SK-N-SH (cell line): ENCODE results near the gene C1QL2. TPM values are rescaled to one million over a fixed set of nuclear protein-coding genes. Genes with fewer than 3 reads are reported as not detected.

Experiments used
- CTCF ChIA-PET: fragments of 300-600, 350-600 bp; formaldehyde crosslinking; extraction: SDS; loops from one replicate; lab custom pipeline; 2021; lab: Yijun Ruan, JAX
- POLR2A ChIA-PET: fragments of 350-600 bp; sonication (Branson Sonifier 250); formaldehyde crosslinking; extraction: SDS; loops from one replicate; lab custom pipeline; 2020; ENCODE audit warnings: antibody characterized with exemption, inconsistent platforms; lab: Yijun Ruan, JAX
- DNase-seq: peaks from one replicate; pipeline ENCODE4 v3.0.0; 2012
- H2AFZ ChIP-seq: fragments of 200-600 bp; sonication (generic); 2 replicates; pipeline ENCODE4 v1.8.1; 2016; ENCODE audit warnings: antibody characterized with exemption, mild to moderate bottlenecking, low read depth
- H3F3A ChIP-seq: fragments of 200-600 bp; sonication (generic); replicated peaks from 2 replicates; pipeline ENCODE3; 2016; ENCODE audit warnings: antibody characterized with exemption, mild to moderate bottlenecking; ENCODE audit not compliant: insufficient read depth
- H3K27ac ChIP-seq, 2 experiments: fragments of 200-500 bp in 1 of 2; fragments of 200-600 bp in 1 of 2; sonication (Bioruptor generic) in 1 of 2; sonication (generic), shearing (Covaris generic) in 1 of 2; 2 replicates each; pipeline versions ENCODE4 v1.5.1 to v1.6.1; 2014 to 2016; ENCODE audit warnings: low read depth in 2 of 2, inconsistent platforms in 1 of 2, low read length in 1 of 2, mild to moderate bottlenecking in 1 of 2, mixed read lengths in 1 of 2
- H3K27me3 ChIP-seq: fragments of 200-600 bp; sonication (generic), shearing (Covaris generic); 2 replicates; pipeline ENCODE4 v1.6.1; 2016; ENCODE audit warnings: mixed run types; ENCODE audit not compliant: insufficient read depth
- H3K36me3 ChIP-seq, 2 experiments: fragments of 200-500 bp in 1 of 2; fragments of 200-600 bp in 1 of 2; sonication (Bioruptor generic) in 1 of 2; sonication (generic) in 1 of 2; replicated peaks in 1 of 2; 2 replicates each; pipeline versions ENCODE3 to v1.5.1; 2014 to 2016; ENCODE audit warnings: low read length in 1 of 2, mild to moderate bottlenecking in 1 of 2; ENCODE audit not compliant: insufficient read depth in 2 of 2, control insufficient read depth in 1 of 2
- H3K4me1 ChIP-seq, 2 experiments: fragments of 200-500 bp in 1 of 2; fragments of 200-600 bp in 1 of 2; sonication (Bioruptor generic) in 1 of 2; sonication (generic), shearing (Covaris generic) in 1 of 2; 2 replicates each; pipeline versions ENCODE4 v1.5.1 to v1.6.1; 2014 to 2016; ENCODE audit warnings: low read depth in 1 of 2, low read length in 1 of 2, mixed run types in 1 of 2; ENCODE audit not compliant: insufficient read depth in 2 of 2, control insufficient read depth in 1 of 2
- H3K4me2 ChIP-seq: fragments of 200-600 bp; sonication (generic), shearing (Covaris generic); 2 replicates; pipeline ENCODE4 v1.6.1; 2017; ENCODE audit warnings: mixed run types
- H3K4me3 ChIP-seq, 2 experiments: fragments of 200-500 bp in 1 of 2; fragments of 200-600 bp in 1 of 2; sonication (Bioruptor generic) in 1 of 2; sonication (generic), shearing (Covaris generic) in 1 of 2; 2 replicates each; pipeline versions ENCODE4 v1.5.1 to v1.8.1; 2014 to 2016; ENCODE audit warnings: low read depth in 2 of 2, inconsistent platforms in 1 of 2, low read length in 1 of 2, mild to moderate bottlenecking in 1 of 2, mixed read lengths in 1 of 2, moderate library complexity in 1 of 2
- H3K79me2 ChIP-seq: fragments of 200-600 bp; sonication (generic); 2 replicates; pipeline ENCODE4 v1.8.1; 2017; ENCODE audit warnings: mild to moderate bottlenecking; ENCODE audit not compliant: insufficient read depth
- H3K9ac ChIP-seq: fragments of 200-600 bp; sonication (generic); 2 replicates; pipeline ENCODE4 v1.6.1; 2017; ENCODE audit warnings: mixed run types
- H3K9me2 ChIP-seq: fragments of 200-600 bp; sonication (generic); 2 replicates; pipeline ENCODE4 v1.6.1; 2017; ENCODE audit warnings: mixed run types
- H3K9me3 ChIP-seq: fragments of 200-600 bp; sonication (generic); 2 replicates; pipeline ENCODE4 v1.6.1; 2017; ENCODE audit warnings: mixed run types, mild to moderate bottlenecking, moderate library complexity
- H4K20me1 ChIP-seq: fragments of 200-600 bp; sonication (generic); 2 replicates; pipeline ENCODE4 v1.6.1; 2017; ENCODE audit warnings: mild to moderate bottlenecking, mixed run types; ENCODE audit not compliant: insufficient read depth
- ELF1 ChIP-seq: IDR thresholded peaks from 2 replicates; pipeline ENCODE4 v1.4.0; 2012
- EP300 ChIP-seq, 2 experiments: IDR thresholded peaks; 2 replicates each; pipeline versions ENCODE4 v1.4.0 to v1.6.1; 2012; ENCODE audit warnings: borderline replicate concordance in 1 of 2, low read depth in 1 of 2, low read length in 1 of 2
- FOSL2 ChIP-seq: IDR thresholded peaks from 2 replicates; pipeline ENCODE4 v1.4.0; 2012; ENCODE audit warnings: low read depth, mild to moderate bottlenecking, moderate library complexity, borderline replicate concordance
- FOXJ3 ChIP-seq: sonication (generic); formaldehyde crosslinking; IDR thresholded peaks from 2 replicates; pipeline ENCODE4 v1.5.1; 2020; ENCODE audit warnings: mild to moderate bottlenecking, missing genetic modification reagents
- FOXM1 ChIP-seq: IDR thresholded peaks from 2 replicates; pipeline ENCODE4 v1.4.0; 2012; ENCODE audit warnings: low read depth, mild to moderate bottlenecking
- GABPA ChIP-seq: IDR thresholded peaks from 2 replicates; pipeline ENCODE4 v1.4.0; 2012; ENCODE audit warnings: low read depth, mild to moderate bottlenecking
- IRF3 ChIP-seq: fragments of 150-350 bp; IDR thresholded peaks from 2 replicates; pipeline ENCODE4 v1.6.1; 2016; ENCODE audit warnings: mild to moderate bottlenecking, low read depth, low read length
- MAX ChIP-seq: IDR thresholded peaks from 2 replicates; pipeline ENCODE4 v1.4.0; 2012; ENCODE audit warnings: low read depth
- NFIC ChIP-seq: IDR thresholded peaks from 2 replicates; pipeline ENCODE4 v1.4.0; 2012; ENCODE audit warnings: borderline replicate concordance
- PBX3 ChIP-seq: IDR thresholded peaks from 2 replicates; pipeline ENCODE4; 2012
- REST ChIP-seq: IDR thresholded peaks from 2 replicates; pipeline ENCODE4 v1.6.1; 2012; ENCODE audit warnings: mild to moderate bottlenecking, low read depth, low read length, moderate library complexity
- RFX5 ChIP-seq: IDR thresholded peaks from 2 replicates; pipeline ENCODE4 v1.6.1; 2012; ENCODE audit warnings: mild to moderate bottlenecking, improper control_type of control experiment, low read length
- SMC3 ChIP-seq: IDR thresholded peaks from 2 replicates; pipeline ENCODE4 v1.6.1; 2012; ENCODE audit warnings: low read depth, low read length, improper control_type of control experiment
- TAF1 ChIP-seq: IDR thresholded peaks from 2 replicates; pipeline ENCODE4 v1.6.1; 2012; ENCODE audit warnings: low read depth, mild to moderate bottlenecking, low read length, moderate library complexity, borderline replicate concordance
- TCF12 ChIP-seq: IDR thresholded peaks from 2 replicates; pipeline ENCODE4 v1.4.0; 2012
- TEAD4 ChIP-seq: IDR thresholded peaks from 2 replicates; pipeline ENCODE4 v1.4.0; 2012; ENCODE audit warnings: mild to moderate bottlenecking, borderline replicate concordance; ENCODE audit not compliant: insufficient read depth
- USF2 ChIP-seq: fragments of 150-350 bp; IDR thresholded peaks from 2 replicates; pipeline ENCODE4 v1.6.1; 2017; ENCODE audit warnings: antibody characterized with exemption, low read length, low read depth, borderline replicate concordance
- YY1 ChIP-seq: IDR thresholded peaks from 2 replicates; pipeline ENCODE4 v1.4.0; 2012; ENCODE audit warnings: low read depth, mild to moderate bottlenecking
- ZBTB33 ChIP-seq: IDR thresholded peaks from 2 replicates; pipeline ENCODE4 v1.4.0; 2012; ENCODE audit warnings: low read depth, borderline replicate concordance
- WGBS: methylation state at CpG from one replicate; pipeline ENCODE4 v1.1.6; 2017; ENCODE audit warnings: low lambda C conversion rate; 5-methylcytosine and 5-hydroxymethylcytosine counted together
- polyA plus RNA-seq, 3 experiments: library from polyadenylated mRNA; depleted of rRNA; stranded (reverse); fragments of >200 nt; gene quantifications; 2 replicates each; pipeline ENCODE4 v1.2.3, GENCODE V29; 2012

The C1QL2 gene
- not detected in 2 replicates for polyA plus RNA-seq (2012; rRNA removed)
- polyA plus RNA-seq (2012; cell fraction: cytosol; rRNA removed): not detected in 2 replicates
- not detected in 2 replicates for polyA plus RNA-seq (2012; cell fraction: nucleus; rRNA removed)

- H3K36me3 ChIP-seq: no peaks in the 10 kb centered on the region
- H3K27ac ChIP-seq: no peak within 1 kb of the TSS
- CTCF ChIA-PET: interaction anchor here (0.6 to 1.3 kb wide), 2 partner anchors 133 to 337 kb away, joined by 3 to 4 read pairs; no protein-coding TSS in a partner anchor
- no peak within 1 kb of the TSS for H2AFZ ChIP-seq
- TF ChIP-seq TCF12 (no peak), TAF1 (no peak), USF2 (no peak), FOSL2 (no peak), MAX (no peak), YY1 (no peak), IRF3 (no peak), SMC3 (no peak), FOXM1 (no peak), TEAD4 (no peak), NFIC (no peak), REST (no peak), EP300 (IDR thresholded peaks at IDR 0.05; ENCODE audit: borderline replicate concordance in 1 of 2, low read depth in 1 of 2, low read length in 1 of 2) (no peak), PBX3 (no peak), RFX5 (no peak), GABPA (no peak), FOXJ3 (CRISPR knock-in tag) (no peak), ZBTB33 (no peak), ELF1 (no peak)
- peaks cover 40% of the 10 kb centered on the region for H3K27me3 ChIP-seq
- DNase-seq: peak; percentile 60
- H4K20me1 ChIP-seq: no peaks in the 10 kb centered on the region
- 21% methylated on average over 20 of the region's 71 CpGs for WGBS
- no peaks in the 10 kb centered on the region for H3K4me1 ChIP-seq
- H3K79me2 ChIP-seq: no peaks in the 10 kb centered on the region
- no peak within 1 kb of the TSS for H3K4me3 ChIP-seq
- no peaks in the 10 kb centered on the region for H3F3A ChIP-seq
- H3K9ac ChIP-seq: no peak within 1 kb of the TSS
- POLR2A ChIA-PET: no interaction called here
- no peak within 1 kb of the TSS for H3K4me2 ChIP-seq
- no peaks in the 10 kb centered on the region for H3K9me2 ChIP-seq
- no peaks in the 10 kb centered on the region for H3K9me3 ChIP-seq
These were observed at the start of gene C1QL2 for GRCh38 chr2:119158563-119159347. C1QL2 (minus strand) TSS chr2:119158751; CDS start chr2:119158269, 482 bp downstream.
